ENCODE data around the gene HTR1D. TPM values are rescaled to one million over a fixed set of nuclear protein-coding genes. Genes with fewer than 3 reads are reported as not detected.

The HTR1D gene
- polyA plus RNA-seq, 1 donor (not counting 4 experiments of a cell fraction or from before 2014, with no cell fraction given), result 0.08 TPM

DNA sequence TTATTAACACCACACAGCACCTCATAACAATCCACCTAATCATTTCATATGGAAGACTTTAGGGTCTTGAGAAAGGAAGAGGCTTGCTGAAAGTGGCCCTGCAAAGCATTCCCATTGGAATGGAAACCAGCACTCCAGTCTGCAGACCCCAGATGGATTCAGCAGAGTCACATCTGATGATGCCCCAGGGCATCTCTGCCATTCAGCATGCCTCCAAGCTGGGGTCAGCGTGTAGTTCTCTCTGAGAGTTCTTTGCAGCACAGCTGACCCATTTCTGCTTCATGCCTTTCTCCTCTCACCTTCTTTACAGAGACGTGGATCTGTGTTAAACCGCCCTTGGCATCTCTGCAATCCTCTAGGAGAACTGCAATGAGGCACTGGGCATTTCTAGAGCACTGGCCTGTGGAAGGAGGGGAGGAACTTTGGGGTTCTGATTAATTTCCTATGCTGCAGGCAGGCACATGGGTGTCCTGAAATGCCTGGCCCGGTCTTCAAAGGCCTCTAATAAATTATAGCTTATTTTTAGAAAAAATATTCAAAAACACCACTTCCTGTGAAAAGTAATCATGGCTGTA is 46.0 kb downstream of the HTR1D start:
- Histone ChIP-seq H3K79me2 (ENCODE audit: control insufficient read depth, insufficient read depth, low read length) (peaks cover 20% of the 10 kb centered on the region), H3K36me3 (ENCODE audit: control insufficient read depth in 2 of 2, extremely low read depth in 1 of 2, insufficient read depth in 2 of 2, low read length in 2 of 2) (no peaks in the 10 kb centered on the region), H3K9me3 (ENCODE audit: control insufficient read depth, low read depth, low read length) (no peaks in the 10 kb centered on the region), H3K9me1 (ENCODE audit: control insufficient read depth, extremely low read depth, insufficient read depth, low read length) (no peaks in the 10 kb centered on the region), H3K27ac (ENCODE audit: control insufficient read depth, insufficient read depth, low read length) (no peak overlapping the region), H3K27me3 (ENCODE audit: control insufficient read depth, extremely low read depth, insufficient read depth, low read length) (no peaks in the 10 kb centered on the region), H3K4me1 (ENCODE audit: control insufficient read depth, extremely low read depth, insufficient read depth, low read length) (peaks cover 28% of the 10 kb centered on the region), H3K4me3 (ENCODE audit: control insufficient read depth in 2 of 3, extremely low read depth in 1 of 3, insufficient read depth in 2 of 3, low read depth in 1 of 3, low read length in 3 of 3) (no peak overlapping the region), H3K9ac (ENCODE audit: control insufficient read depth, extremely low read depth, insufficient read depth, low read length) (no peak overlapping the region), H2AFZ (ENCODE audit: control insufficient read depth, low read length) (peak overlapping the region; percentile 14), H4K20me1 (ENCODE audit: control insufficient read depth, extremely low read depth, insufficient read depth, low read length) (no peaks in the 10 kb centered on the region), H3K4me2 (ENCODE audit: control insufficient read depth, extremely low read depth, insufficient read depth, low read depth, low read length) (no peak overlapping the region)
- TF ChIP-seq EZH2 (IDR thresholded peaks at IDR 0.05; ENCODE audit: low read length), result no peak
- TF ChIP-seq, protein P1, sequence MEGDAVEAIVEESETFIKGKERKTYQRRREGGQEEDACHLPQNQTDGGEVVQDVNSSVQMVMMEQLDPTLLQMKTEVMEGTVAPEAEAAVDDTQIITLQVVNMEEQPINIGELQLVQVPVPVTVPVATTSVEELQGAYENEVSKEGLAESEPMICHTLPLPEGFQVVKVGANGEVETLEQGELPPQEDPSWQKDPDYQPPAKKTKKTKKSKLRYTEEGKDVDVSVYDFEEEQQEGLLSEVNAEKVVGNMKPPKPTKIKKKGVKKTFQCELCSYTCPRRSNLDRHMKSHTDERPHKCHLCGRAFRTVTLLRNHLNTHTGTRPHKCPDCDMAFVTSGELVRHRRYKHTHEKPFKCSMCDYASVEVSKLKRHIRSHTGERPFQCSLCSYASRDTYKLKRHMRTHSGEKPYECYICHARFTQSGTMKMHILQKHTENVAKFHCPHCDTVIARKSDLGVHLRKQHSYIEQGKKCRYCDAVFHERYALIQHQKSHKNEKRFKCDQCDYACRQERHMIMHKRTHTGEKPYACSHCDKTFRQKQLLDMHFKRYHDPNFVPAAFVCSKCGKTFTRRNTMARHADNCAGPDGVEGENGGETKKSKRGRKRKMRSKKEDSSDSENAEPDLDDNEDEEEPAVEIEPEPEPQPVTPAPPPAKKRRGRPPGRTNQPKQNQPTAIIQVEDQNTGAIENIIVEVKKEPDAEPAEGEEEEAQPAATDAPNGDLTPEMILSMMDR (optimal IDR thresholded peaks at IDR 0.05 in 1 of 3, IDR thresholded peaks at IDR 0.05 in 1 of 3, conservative IDR thresholded peaks at IDR 0.05 in 1 of 3; ENCODE audit: extremely low read depth in 1 of 3, insufficient read depth in 2 of 3, low read length in 3 of 3), result no peak
- FAIRE-seq (no peak), DNase-seq (ENCODE audit: low read depth, low spot score) (no peak)
- dilution Hi-C loops (cut with MboI; ENCODE audit: extremely low pct_ligation_motif_present, low sequenced_read_pairs), result no loop called here

DNA sequence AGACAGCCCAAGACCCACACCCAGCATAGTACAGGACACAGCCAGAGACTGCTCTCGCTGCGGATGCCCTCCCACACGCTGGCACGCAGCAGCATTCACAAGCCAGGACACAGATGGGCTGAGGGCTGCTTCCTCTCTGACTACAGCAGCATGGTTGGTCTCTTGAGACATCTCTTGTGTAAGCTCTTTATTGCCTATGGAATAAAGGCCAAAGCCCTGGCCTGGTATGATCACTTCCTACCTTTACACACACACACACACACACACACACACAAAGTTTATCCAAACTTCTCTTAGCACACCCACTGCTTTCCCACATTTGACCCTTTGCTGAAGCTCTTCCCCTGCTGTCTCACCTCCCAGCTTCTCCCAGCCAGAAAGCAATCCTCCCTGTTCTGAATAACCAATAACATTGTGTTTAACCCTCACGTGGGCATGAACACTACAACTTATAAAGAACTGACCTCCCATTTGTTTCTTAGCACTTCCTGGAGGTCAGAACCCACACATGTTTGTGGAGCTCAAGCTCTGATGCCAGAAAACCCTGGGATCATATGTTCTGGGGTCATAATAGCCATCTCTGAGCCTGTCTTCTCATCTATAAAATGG is 47.5 kb downstream of the HTR1D start:
- Histone ChIP-seq H3K27ac (ENCODE audit: control insufficient read depth, insufficient read depth, low read length) (peak overlapping the region; percentile 91), H3K9me3 (ENCODE audit: control insufficient read depth, low read depth, low read length) (no peaks in the 10 kb centered on the region), H3K79me2 (ENCODE audit: control insufficient read depth, insufficient read depth, low read length) (peaks cover 34% of the 10 kb centered on the region), H3K9me1 (ENCODE audit: control insufficient read depth, extremely low read depth, insufficient read depth, low read length) (no peaks in the 10 kb centered on the region), H3K4me1 (ENCODE audit: control insufficient read depth, extremely low read depth, insufficient read depth, low read length) (peaks cover 42% of the 10 kb centered on the region), H4K20me1 (ENCODE audit: control insufficient read depth, extremely low read depth, insufficient read depth, low read length) (no peaks in the 10 kb centered on the region), H2AFZ (ENCODE audit: control insufficient read depth, low read length) (peak overlapping the region; percentile 45), H3K9ac (ENCODE audit: control insufficient read depth, extremely low read depth, insufficient read depth, low read length) (peak overlapping the region; percentile 94), H3K4me2 (ENCODE audit: control insufficient read depth, extremely low read depth, insufficient read depth, low read depth, low read length) (peak overlapping the region; percentile 55), H3K27me3 (ENCODE audit: control insufficient read depth, extremely low read depth, insufficient read depth, low read length) (no peaks in the 10 kb centered on the region), H3K36me3 (ENCODE audit: control insufficient read depth in 2 of 2, extremely low read depth in 1 of 2, insufficient read depth in 2 of 2, low read length in 2 of 2) (no peaks in the 10 kb centered on the region), H3K4me3 (ENCODE audit: control insufficient read depth in 2 of 3, extremely low read depth in 1 of 3, insufficient read depth in 2 of 3, low read depth in 1 of 3, low read length in 3 of 3) (peak overlapping the region; percentile 44 to 87 (median 62))
- DNase-seq (ENCODE audit: low read depth, low spot score) (no peak), FAIRE-seq (peak; percentile 75)
- dilution Hi-C loops (cut with MboI; ENCODE audit: extremely low pct_ligation_motif_present, low sequenced_read_pairs), result no loop called here
- TF ChIP-seq EZH2 (IDR thresholded peaks at IDR 0.05; ENCODE audit: low read length), result no peak
- TF ChIP-seq, protein P1 (optimal IDR thresholded peaks at IDR 0.05 in 1 of 3, IDR thresholded peaks at IDR 0.05 in 1 of 3, conservative IDR thresholded peaks at IDR 0.05 in 1 of 3; ENCODE audit: extremely low read depth in 1 of 3, insufficient read depth in 2 of 3, low read length in 3 of 3), result no peak

All from keratinocyte (primary cell).